ENCODE data around the gene STAG2.

The STAG2 gene

DNA sequence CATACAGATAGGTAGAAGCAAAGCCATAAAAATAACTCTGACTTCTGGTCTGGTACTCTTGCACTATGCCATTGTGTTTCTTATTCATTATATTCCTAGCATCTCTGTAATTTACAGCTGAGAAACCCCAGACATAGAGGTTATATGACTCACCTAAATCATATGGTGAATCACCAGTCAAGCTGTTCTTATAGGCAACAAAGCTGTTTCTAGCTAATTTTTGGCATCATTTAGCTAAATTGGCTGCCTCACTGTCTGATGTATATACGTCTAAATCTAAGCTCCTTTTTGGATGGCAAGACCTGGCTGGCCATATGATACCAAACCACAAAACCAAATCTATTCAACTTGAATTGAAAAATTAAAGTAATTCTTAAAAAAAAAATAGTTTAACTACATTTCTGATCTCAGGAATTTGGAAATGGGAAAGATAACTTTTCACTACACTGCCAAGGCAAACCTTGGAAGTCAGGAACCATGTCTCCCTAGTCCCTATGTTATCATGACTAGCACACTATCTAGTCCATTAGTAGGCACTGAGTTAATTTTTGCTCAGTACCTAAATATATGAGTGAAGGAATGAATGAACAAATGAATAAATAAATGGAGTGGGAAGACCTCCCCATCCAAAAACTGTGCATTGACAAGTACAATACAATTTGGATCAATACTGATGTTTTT lies 41.3 kb upstream of the STAG2 start (continued):
- peak; percentile 55; the same call in 1 of the 2 replicates for TF ChIP-seq ZNF184 (tag by site-specific recombination; IDR thresholded peaks at IDR 0.05)

DNA sequence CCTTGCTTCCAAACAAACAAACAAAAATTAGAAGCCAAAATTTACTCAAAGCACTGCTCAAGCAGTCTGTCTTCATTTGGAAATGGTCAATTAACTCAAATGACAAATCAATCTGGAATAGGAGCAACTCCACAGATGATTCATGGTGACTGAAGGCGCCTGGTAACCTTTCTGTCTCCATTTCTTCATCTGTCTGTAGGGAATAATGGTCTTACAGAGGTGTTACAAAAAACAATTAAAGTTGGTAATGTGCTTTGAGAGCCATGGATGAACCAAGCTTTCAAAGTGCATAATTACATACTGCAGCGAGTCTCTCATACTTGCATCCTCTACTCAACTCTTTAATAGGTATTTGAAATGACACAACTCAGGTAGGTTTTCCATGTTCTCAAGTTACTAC lies 38.3 kb upstream of the STAG2 start:
- CTCF ChIA-PET = no interaction called here

GRCh38 chrX:123924186-123924585 lies 37.3 kb upstream of the STAG2 start:
- Histone ChIP-seq H3K9me3 (ENCODE audit: control insufficient read depth, insufficient read depth, low read depth, low read length) (no peaks in the 10 kb centered on the region), H3K4me3 (ENCODE audit: low read depth, low read length) (no peak overlapping the region), H3K36me3 (ENCODE audit: control insufficient read depth in 2 of 2, insufficient read depth in 1 of 2, low read length in 2 of 2) (no peaks in the 10 kb centered on the region), H3K27ac (ENCODE audit: extremely low read depth, low read depth, low read length) (no peak overlapping the region), H3K4me1 (ENCODE audit: control insufficient read depth, insufficient read depth, low read length) (no peaks in the 10 kb centered on the region)
- CTCF ChIA-PET = interaction anchor here (1.2 kb wide), 1 partner anchor 40 kb away, joined by 3 read pairs; no protein-coding TSS in a partner anchor
- TF ChIP-seq, protein P1, sequence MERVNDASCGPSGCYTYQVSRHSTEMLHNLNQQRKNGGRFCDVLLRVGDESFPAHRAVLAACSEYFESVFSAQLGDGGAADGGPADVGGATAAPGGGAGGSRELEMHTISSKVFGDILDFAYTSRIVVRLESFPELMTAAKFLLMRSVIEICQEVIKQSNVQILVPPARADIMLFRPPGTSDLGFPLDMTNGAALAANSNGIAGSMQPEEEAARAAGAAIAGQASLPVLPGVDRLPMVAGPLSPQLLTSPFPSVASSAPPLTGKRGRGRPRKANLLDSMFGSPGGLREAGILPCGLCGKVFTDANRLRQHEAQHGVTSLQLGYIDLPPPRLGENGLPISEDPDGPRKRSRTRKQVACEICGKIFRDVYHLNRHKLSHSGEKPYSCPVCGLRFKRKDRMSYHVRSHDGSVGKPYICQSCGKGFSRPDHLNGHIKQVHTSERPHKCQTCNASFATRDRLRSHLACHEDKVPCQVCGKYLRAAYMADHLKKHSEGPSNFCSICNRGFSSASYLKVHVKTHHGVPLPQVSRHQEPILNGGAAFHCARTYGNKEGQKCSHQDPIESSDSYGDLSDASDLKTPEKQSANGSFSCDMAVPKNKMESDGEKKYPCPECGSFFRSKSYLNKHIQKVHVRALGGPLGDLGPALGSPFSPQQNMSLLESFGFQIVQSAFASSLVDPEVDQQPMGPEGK (tag by site-specific recombination; IDR thresholded peaks at IDR 0.05) = no peak
- POLR2A ChIA-PET = no interaction called here

More for the DNA sequence above, 38.3 kb upstream of the STAG2 start:
- no peaks in the 10 kb centered on the region for H3K36me3 ChIP-seq (ENCODE audit: control insufficient read depth in 2 of 2, insufficient read depth in 1 of 2, low read length in 2 of 2)
- POLR2A ChIA-PET = interaction anchor here (0.7 kb wide), 1 partner anchor 577 kb away, joined by 5 read pairs; no protein-coding TSS in a partner anchor
- H3K9me3 ChIP-seq (ENCODE audit: control insufficient read depth, insufficient read depth, low read depth, low read length) = no peaks in the 10 kb centered on the region
- H3K27ac ChIP-seq (ENCODE audit: extremely low read depth, low read depth, low read length) = no peak overlapping the region
- no peaks in the 10 kb centered on the region for H3K4me1 ChIP-seq (ENCODE audit: control insufficient read depth, insufficient read depth, low read length)
- TF ChIP-seq SP7 (tag by site-specific recombination; IDR thresholded peaks at IDR 0.05) (peak; percentile 62; the same call in 1 of the 2 replicates), ZNF580 (tag by site-specific recombination; IDR thresholded peaks at IDR 0.05) (no peak)
- no peak overlapping the region for H3K4me3 ChIP-seq (ENCODE audit: low read depth, low read length)

DNA sequence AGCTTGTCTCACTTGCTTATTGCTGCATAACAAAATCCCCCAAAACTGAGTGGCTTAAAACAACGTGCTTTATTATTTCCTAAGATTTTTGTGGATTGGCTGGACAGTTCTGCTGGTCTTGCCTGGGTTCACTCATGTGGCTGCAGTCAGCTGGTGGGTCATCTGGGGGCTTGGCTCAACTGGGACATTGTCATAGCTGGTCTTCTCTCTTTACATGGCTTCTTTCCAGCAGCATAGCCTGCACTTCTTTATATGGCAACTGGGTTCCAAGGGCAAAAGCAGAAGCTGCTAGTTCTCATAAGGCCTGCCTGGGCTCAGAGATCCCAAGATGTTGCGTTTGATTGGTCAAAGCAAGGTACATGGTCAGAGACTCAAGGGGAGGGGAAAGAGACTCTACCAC lies 33.7 kb upstream of the STAG2 start:
- Histone ChIP-seq H3K4me1 (ENCODE audit: control insufficient read depth, insufficient read depth, low read length) (no peaks in the 10 kb centered on the region), H3K27ac (ENCODE audit: extremely low read depth, low read depth, low read length) (no peak overlapping the region), H3K36me3 (ENCODE audit: control insufficient read depth in 2 of 2, insufficient read depth in 1 of 2, low read length in 2 of 2) (no peaks in the 10 kb centered on the region), H3K9me3 (ENCODE audit: control insufficient read depth, insufficient read depth, low read depth, low read length) (no peaks in the 10 kb centered on the region), H3K4me3 (ENCODE audit: low read depth, low read length) (no peak overlapping the region)
- POLR2A ChIA-PET = no interaction called here
- CTCF ChIA-PET = no interaction called here
- TF ChIP-seq AEBP2 (tag by site-specific recombination; IDR thresholded peaks at IDR 0.05; ENCODE audit: borderline replicate concordance) (no peak), ZNF184 (tag by site-specific recombination; IDR thresholded peaks at IDR 0.05) (no peak), ZNF239 (tag by site-specific recombination; IDR thresholded peaks at IDR 0.05) (no peak), YY2 (tag by site-specific recombination; IDR thresholded peaks at IDR 0.05) (no peak), ZBTB6 (tag by site-specific recombination; IDR thresholded peaks at IDR 0.05) (no peak), ZNF266 (tag by site-specific recombination; IDR thresholded peaks at IDR 0.05; ENCODE audit: low read depth) (no peak), BCL11A (tag by site-specific recombination; IDR thresholded peaks at IDR 0.05; ENCODE audit: low read depth) (no peak), GLIS1 (tag by site-specific recombination; IDR thresholded peaks at IDR 0.05) (no peak), ZNF10 (tag by site-specific recombination; IDR thresholded peaks at IDR 0.05) (no peak), FEZF1 (tag by site-specific recombination; IDR thresholded peaks at IDR 0.05) (no peak), TSHZ1 (tag by site-specific recombination; IDR thresholded peaks at IDR 0.05; ENCODE audit: borderline replicate concordance) (no peak), ZNF157 (tag by site-specific recombination; IDR thresholded peaks at IDR 0.05) (no peak), HOXC10 (CRISPR knock-in tag; IDR thresholded peaks at IDR 0.05) (no peak)
- TF ChIP-seq, protein P2, sequence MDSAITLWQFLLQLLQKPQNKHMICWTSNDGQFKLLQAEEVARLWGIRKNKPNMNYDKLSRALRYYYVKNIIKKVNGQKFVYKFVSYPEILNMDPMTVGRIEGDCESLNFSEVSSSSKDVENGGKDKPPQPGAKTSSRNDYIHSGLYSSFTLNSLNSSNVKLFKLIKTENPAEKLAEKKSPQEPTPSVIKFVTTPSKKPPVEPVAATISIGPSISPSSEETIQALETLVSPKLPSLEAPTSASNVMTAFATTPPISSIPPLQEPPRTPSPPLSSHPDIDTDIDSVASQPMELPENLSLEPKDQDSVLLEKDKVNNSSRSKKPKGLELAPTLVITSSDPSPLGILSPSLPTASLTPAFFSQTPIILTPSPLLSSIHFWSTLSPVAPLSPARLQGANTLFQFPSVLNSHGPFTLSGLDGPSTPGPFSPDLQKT (IDR thresholded peaks at IDR 0.05; ENCODE audit: borderline replicate concordance, low read depth, low read length) = no peak

Data from HEK293 (cell line).